Head of caudate nucleus (tissue), 42 donors: Measurements from ENCODE around the gene PPIL1.
"Not testable (repeated sequence)": the region's sequence is repeated elsewhere in the genome, so short reads cannot be mapped to it uniquely, and the experiment has no call there.

Experiments used
- DNase-seq, 42 donors: peaks; one replicate each; pipeline versions ENCODE4 v3.0.0 to v3.0.0-alpha.2; 2020 to 2021; ENCODE audit warnings: mixed read lengths in 7 of 42
- intact Hi-C: fragments of 100-400 bp; cut with DNase I; formaldehyde crosslinking; loops from one replicate; pipeline ENCODE4 v1.15.0; 2022

The PPIL1 gene

DNA sequence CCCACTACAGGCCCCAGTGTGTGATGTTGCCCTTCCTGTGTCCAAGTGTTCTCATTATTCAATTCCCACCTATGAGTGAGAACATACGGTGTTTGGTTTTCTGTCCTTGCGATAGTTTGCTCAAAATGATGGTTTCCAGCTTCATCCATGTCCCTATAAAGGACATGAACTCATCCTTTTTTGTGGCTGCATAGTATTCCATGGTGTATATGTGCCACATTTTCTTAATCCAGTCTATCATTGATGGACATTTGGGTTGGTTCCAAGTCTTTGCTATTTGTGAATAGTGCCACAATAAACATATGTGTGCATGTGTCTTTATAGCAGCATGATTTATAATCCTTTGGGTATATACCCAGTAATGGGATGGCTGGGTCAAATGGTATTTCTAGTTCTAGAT lies 16.6 kb upstream of the PPIL1 start:
- DNase-seq, intact Hi-C loops: not testable (repeated sequence)

DNA sequence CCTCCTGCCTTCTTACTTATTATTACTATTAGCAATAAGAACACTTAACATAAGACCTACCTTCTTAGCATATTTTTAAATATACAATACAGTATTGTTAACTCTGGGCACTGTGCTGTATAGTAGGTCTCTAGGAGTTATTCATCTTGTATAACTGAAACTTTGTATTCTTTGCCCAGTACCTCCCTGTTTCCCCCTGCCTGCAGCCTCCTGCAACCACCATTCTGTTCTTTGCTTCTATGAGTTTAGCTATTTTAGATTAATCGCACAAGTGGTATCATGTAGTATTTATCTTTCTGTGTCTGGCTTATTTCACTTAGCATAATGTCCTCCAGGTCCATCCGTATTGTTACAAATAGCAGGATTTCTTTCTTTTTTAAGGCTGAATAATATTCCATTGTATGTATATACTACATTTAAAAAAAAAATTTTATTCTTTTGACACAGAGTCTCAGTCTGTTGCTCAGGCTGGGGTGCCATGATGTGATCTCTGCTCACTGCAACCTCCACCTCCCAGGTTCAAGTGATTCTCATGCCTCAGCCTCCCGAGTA lies 15.6 kb upstream of the PPIL1 start:
- intact Hi-C loops, result no loop called here

DNA sequence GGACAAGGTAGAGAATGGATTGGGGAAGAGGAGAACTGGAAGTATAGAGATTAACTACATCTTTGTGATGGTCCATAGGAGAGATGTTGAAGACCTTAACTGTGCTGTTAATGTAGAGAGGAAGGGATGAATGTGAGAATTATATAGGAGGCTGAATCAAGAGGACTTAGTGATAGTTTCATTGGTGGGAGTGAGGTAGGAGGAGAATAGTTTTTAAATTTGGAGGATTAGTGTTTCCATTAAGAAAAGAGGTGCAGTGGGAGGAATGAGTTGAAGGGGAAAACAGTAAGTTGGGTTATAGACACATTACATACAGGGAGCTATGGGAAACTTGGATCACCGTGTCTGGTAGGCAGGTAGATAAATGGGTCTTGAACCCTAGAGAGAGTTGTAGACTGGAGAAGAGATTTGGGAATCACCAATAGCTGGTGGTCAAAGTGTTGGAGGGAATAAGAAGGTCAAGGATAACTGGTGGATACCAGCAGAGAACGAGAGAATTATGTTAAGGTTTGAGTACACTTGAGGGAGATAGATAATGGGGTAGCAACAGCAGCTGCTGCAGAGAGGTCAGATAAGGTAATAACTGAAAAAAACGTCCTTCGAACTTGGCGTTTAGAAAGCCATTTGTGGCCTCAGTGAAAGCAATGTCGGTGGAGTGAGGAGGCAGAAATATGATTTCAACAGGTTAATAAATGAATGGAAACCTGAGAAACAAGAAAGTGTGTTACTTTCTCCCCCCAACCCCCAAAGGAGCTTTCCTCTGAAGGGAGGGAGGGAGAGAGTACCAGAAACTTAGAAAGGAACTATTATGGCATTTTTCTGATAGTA lies 14.3 kb upstream of the PPIL1 start:
- no peak for DNase-seq
- intact Hi-C loops, result loop anchor here (10.0 kb wide), 1 partner anchor 286 kb away; the partner anchor contains the start of gene PIM1

More for the DNA sequence above, 15.6 kb upstream of the PPIL1 start:
- no peak for DNase-seq

DNA sequence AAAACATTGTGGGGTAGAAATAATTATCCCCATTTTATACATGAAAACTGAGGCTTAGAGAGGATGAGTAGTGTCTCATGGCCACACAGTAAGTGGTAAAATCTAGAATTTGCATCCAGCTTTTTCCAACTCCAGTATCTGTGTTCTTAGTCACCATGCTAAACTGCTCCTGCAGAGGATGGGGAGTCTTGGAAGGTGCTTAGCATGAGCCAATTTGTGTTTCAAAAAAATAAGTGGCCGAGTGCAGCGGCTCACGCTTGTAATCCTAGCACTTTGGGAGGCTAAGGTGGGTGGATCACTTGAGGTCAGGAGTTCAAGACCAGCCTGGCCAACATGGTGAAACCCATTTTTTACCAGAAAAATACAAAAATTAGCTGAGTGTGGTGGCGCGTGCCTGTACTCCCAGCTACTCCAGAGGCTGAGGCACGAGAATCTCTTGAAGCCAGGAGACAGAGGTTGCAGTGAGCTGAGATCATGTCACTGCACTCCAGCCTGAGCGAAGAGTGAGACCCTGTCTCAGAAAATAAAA lies 13.6 kb upstream of the PPIL1 start:
- intact Hi-C loops, result loop anchor here (10.0 kb wide), 1 partner anchor 287 kb away; the partner anchor contains the start of gene PIM1
- DNase-seq, result no peak

DNA sequence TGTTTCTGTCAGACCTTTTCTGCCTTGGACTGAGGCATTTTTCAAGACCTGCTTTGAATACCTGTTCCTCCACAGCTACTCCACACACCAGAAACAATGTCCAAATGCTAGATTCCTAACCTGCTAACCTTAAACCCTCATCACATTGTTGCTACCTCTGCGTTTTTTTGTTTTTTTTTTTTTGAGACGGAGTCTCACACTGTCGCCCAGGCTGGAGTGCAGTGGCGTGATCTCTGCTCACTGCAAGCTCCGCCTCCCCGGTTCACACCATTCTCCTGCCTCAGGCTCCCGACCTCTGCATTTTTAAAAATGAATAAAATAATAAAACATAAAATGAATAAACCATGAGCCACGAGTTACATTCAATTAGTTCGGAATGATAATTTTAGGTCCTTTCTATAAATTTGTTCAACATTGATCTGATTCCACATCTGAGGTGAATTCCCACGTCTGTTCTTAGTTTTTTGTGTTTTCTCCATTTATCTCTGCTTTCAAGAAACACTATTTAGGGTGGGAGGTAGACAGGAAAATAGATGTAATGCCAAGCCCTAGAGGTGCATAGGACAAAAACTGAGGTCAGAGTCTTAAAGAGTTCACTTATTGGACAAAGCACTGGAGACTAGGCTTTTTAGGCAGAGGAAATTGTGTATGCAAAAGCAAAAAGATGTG lies 12.5 kb upstream of the PPIL1 start:
- no peak for DNase-seq
- intact Hi-C loops, result loop anchor here (10.0 kb wide), 1 partner anchor 288 kb away; the partner anchor contains the start of gene PIM1

DNA sequence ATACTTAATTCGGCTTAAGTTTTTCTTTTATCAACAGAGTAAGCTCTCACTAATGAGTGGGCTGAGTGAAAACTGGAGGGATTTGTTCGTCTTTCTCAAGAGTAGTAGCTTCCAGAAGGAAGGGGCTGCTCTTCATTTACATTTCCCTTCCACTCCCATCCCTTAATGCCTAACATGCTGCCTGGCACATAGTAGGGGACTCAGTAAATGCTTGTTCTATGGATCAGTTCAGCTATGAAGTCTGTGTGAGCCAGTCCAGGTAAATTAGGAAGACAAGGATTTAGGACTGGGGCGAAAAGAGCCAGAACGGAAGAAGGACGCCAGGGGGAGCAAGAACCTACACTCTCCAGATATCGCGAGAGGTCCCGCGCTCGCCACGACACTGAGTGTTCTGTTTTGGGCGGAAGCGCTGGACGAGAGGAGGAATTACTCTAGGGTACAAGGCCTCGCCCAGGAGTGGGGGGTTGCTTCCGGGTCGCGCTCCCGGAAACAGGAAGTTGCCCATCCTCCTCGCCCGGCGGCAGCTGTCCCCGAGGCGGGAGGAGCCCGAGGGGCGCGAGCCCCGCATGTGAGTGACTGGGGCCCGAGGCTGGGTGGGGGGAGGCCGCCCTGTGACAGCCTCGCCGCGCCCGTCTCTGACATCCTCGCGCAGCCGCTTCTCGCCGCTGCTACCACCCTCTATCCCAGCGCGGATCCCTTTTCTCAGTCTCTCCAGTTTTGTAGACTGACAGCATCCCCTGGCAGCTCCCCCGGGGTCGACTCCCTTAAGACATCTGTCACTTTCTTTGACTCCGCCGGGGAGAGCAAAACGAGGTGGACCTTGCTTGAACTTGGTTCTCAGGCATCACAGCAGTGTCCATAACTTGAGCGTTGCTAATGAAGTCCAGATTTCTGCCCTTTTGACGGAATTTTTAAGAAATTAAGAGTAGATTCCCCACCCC lies 11.1 kb upstream of the PPIL1 start, which contains the start of gene C6orf89:
Gene C6orf89 (plus strand): TSS at position 492 of the 941 bp plus-strand sequence. CDS start 13,493 bp downstream, outside the sequence.
- intact Hi-C loops, result loop anchor here (2.0 to 10.0 kb wide), 2 partner anchors 93 to 289 kb away; partner anchors contain the start of gene PIM1
- peak; percentile 95 to 100 (median 99) for DNase-seq

DNA sequence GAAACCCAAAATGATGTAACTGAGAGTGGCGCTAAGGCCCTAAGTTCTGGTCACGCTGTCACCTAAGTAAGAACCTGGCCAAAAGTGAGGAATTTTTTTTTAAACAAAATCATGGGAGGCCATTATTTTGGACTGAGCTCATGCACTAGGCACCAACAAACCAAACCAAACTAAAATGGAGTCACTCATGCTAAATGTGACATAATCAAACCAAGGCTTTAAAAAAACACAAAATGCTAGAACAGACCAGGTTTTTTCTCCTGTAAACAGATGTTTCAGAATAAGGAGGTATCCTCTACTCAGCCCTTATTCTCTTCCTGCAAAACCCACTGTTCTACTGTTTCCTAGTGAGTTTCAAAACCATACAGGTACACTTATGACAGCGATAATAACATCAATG lies 10.0 kb upstream of the PPIL1 start:
- DNase-seq, result no peak
- intact Hi-C loops, result loop anchor here (2.0 to 10.0 kb wide), 2 partner anchors 94 to 290 kb away; partner anchors contain the start of gene PIM1

DNA sequence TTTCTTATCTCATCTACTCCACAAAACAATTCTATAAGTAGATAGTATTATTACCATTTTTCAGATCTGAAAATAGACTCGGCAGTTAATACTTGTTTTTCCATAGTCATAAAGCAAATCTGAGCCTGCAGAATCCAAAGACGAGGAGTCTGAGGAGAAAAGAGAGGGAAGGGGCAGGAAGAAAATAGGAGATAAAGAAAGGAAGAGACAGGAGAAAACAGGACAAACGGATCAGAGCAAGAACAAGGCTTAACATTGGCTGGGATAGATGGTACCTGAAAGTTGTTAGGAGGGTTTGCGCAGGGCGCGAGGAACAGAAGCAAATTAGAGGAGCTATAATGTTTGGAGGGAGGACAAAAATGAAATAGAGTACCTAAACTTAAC lies 639 bp upstream of the PPIL1 start:
- intact Hi-C loops, result no loop called here
- no peak for DNase-seq

DNA sequence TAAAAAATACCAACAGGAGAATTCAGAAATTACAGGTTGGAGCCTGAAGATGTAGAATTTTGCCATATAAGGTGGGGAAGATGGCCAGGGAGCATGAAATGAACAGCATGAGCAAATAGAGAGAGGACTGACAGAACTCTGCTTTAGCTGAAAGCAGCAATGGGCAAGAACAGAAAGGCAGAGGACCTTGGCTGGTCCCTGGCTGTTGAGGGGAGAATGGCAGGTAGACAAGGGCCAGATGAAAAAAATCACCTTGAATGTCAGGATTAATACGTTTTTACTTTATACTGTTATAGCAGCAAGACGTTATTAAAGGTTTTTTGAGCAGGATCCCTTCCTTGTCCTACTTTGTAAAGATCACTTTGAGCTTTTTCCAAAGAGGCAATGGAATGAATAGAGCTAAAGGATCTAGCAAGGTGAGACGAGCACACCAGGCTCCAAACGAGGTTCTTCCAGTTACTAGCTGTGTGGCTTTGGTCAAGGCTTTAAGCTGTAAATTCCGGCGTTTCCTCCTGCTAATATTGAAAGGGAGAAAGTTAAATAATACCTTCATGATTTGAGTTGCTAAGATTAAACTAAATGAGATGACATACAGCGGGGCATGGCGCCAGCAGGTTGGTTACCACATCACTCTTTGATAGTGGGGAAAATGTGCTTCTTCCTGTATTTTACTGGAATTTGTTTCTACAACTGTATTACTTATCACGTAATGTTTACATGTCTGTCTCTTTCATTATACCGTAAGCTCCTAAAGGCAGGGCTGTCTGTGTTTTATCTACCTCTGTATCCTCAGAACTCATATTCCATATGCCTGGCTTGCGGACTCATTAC lies 776 bp downstream of the PPIL1 start:
- intact Hi-C loops, result no loop called here
- DNase-seq, result peak in 2 of 42 donors; percentile 30 to 37

DNA sequence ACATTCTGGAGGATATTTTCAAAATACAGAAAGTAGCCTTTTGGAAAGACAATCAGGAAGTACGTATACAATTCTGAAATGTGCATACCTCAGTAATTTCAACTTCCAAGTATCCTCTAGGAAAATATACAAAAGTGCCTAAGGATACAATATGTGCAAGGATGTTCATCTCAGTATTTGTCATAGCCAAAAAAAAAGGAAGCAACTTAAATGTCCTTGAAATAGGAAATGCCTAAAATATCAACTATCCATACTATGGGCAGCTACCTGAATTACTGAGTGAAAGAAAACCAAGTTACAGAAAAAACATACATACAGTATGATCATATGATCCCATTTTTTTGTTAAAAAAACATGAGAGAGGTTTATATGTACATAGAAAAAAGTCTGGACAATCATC lies 1.5 kb downstream of the PPIL1 start:
- no peak for DNase-seq
- intact Hi-C loops, result no loop called here

DNA sequence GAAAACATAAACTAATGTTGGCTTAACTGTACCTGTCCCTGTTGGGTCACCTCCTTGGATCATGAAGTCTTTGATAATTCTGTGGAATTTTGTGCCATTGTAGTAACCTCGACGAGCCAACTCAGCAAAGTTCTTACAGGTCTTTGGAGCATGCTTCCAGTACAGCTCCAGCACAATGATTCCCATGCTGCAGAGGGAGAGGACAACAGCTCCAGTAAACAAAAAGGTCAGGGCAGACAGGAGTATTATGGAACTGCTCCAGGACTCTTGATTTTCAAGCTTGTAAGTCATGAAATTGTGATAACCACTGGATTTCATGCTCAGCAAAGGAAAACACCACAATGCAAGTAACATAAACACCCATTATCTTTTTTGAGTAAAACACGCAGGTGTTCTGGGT lies 2.9 kb downstream of the PPIL1 start:
- DNase-seq, result no peak
- intact Hi-C loops, result no loop called here

DNA sequence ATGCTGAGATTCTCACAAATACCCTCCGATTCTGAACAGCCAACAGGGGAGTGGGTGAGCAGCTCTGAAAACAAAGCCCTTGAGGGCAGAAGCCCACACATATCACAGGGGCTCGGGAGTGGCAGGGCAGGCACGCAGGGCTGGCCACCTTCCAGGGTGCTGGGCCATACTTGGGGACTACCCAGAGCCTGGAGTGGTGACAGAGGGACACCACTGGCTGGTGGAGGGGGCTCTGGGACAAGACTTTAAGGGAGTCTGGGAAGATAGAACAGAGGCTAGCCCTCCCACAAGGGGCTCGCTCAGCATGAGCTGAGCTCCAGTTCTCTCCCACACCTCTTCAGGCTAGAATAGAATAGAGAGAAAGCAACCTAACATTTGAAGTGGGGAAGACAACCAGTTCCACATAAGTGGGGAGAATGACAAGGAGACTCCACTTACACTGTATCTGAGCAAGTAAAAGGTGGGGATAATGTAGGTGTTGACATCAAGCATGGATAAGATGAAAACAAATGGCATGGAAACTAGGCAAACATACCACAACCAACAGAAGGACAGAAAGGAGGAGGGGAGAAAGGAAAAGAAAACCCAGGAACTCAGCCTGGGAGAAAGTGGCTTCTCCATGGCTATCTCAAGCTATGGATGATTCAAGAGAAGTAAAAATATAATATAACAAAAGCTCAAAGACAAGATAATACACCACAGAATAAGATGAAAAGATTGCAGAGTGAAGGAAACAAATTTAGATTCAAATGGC lies 7.0 kb downstream of the PPIL1 start:
- intact Hi-C loops, result no loop called here
- DNase-seq, result peak in 1 of 42 donors; percentile 32

DNA sequence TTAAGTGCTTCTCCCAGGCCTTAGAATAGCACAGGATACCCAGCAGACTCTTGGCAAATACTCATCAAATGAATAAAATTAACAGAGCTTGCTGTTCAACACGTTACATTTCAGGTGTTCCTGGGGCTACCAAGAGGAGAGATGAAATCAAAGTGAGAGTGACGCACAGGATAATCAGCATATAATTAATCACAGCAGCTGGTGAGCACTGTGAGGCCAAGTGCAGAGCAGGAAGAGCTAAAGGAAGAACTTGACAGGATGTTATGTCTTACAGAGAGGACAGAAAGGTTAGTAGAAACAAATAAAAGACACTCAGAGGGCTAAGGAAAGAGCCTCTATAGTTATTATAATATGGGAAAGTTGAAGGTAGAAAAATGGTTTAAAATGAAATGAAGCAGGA lies 8.8 kb downstream of the PPIL1 start:
- DNase-seq, result peak in 1 of 42 donors; percentile 36
- intact Hi-C loops, result no loop called here

DNA sequence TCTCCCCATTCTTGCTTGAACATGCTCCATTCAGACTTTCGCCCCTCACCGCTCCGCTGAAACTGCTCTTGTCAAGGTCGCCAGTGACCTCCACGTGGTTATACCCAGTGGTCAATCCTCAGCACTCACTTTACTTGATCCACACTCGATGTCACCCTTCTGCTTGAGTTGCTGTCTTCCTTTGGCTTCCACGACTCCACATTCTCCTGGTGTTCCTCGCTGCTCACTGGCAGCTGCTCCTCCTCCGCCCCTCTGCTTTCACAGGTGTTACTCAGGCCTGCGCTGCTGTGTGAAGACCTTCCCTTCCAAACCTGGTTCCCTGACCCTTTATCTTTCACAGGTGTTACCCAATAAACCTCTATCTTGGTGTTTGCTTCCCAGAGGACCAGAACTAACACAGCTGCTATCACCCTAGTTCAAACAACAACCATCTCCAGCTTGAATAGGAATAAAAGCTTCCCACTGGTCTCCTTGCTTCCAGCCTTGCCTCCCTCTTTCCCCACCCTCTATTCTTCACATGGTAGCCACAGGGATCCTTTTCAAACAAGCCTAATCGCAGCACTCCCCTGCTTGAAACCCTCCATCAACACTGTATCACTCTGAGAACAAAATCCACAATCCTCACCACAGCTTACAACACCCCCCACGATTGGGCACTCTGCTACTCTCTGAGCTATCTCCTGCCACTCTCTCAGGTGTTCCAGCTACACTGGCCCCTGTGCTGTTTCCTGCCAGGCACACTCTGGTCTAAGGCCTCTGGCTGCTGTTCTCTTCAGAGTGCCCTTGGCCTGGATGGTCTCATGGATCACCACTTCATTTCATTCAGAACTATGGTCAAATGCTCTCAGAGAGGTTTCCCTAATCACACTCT lies 10.7 kb downstream of the PPIL1 start:
- peak in 1 of 42 donors; percentile 30 for DNase-seq
- intact Hi-C loops, result no loop called here

DNA sequence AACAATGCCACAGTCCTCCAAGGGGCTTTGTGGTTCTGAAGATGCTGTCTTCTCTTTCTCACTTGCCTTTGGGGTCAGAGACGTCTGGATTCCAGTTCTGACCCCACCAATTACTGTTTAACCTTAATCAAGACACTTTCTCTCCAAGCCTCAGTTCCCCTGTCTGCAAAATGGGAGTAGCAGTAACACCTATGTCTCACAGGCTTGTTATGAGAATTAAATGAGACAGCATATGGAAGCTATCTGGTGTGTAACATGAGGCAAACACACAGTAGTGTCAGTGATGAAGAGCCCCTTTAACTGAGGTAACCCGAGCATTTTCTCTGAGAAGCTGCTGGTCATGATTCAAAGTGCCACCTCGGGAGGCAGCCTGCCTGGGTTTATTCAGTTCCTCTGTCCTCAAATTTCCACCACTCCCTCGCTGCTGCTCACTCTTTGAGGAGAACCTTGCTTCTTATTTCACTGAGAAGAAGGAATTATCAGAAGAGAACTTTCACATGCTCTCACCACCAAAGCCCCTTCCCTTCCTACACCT lies 11.7 kb downstream of the PPIL1 start:
- peak in 1 of 42 donors; percentile 2 for DNase-seq
- intact Hi-C loops, result no loop called here
